Activated CD4-positive, alpha-beta T cell treated with anti-CD3 and anti-CD28 coated beads, Interleukin-2, amount 50 U/mL, for 1 hour (primary cell): ENCODE data around the gene TANGO6.
"Not testable (repeated sequence)": the region's sequence is repeated elsewhere in the genome, so short reads cannot be mapped to it uniquely, and the experiment has no call there.

Experiments used
- DNase-seq: peaks from one replicate; pipeline ENCODE4 v3.0.0-alpha.2; 2020

TANGO6 gene

GRCh38 chr16:69017036-69017783 is 173.9 kb downstream of the TANGO6 start:
- no peak for DNase-seq

DNA sequence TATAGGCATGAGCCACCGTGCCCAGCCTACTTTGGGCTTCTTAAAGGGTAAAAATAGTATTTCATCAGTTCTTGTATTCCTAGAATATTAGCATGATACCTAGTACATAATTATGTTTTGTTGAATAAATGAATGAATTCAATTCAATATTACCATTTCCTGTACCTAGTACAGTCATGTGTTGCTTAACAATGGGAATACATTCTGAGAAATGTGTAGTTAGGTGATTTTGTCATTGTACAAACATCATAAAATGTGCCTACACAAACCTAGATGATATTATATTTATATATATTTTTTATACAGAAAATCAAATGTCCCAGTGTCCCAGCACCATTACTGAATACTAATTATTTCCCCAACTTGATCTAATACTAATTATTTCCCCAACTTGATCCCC is 176.5 kb downstream of the TANGO6 start:
- DNase-seq = no peak

- no peak for DNase-seq
Measured at GRCh38 chr16:69029121-69029520, 185.8 kb downstream of the TANGO6 start.

- DNase-seq = no peak
Measured at GRCh38 chr16:69031877-69032301, 188.6 kb downstream of the TANGO6 start.

DNA sequence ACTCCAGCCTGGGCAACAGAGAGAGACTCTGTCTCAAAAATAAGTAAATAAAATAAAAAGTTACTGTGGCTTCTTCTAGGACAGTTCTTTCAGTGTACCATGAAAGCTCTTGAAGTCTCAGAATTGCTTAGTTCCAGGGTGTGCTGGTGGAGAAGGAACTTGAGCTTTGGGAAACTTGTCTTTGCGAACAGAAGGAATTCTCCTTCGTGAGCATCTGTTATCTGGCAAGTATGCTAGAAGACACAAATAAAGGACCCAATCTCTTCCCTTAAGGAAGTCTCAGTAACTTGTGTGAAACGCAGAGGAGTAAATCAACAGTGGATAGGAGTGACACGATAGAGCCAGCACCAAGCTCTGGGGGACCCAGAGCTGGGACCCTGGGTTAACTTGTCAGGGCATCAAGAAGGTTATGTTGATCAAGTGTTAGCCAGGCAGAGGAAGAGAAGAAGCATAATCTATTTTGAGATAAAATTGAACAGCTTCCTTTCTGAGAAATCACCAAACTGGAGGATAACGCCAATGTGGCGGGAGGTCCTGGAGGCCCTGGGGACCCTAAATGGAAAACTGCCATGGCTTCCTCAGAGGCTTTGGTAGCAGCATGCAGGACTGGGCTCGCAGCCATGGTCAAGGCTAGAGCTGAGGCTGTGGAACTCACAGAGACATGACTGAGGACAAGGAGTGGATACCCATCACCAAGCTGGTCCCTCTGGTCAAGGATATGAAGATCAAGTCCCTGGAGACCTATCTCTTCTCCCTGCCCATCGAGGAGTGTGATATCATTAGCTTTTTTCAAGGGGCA is 190.0 kb downstream of the TANGO6 start:
- DNase-seq = no peak

DNA sequence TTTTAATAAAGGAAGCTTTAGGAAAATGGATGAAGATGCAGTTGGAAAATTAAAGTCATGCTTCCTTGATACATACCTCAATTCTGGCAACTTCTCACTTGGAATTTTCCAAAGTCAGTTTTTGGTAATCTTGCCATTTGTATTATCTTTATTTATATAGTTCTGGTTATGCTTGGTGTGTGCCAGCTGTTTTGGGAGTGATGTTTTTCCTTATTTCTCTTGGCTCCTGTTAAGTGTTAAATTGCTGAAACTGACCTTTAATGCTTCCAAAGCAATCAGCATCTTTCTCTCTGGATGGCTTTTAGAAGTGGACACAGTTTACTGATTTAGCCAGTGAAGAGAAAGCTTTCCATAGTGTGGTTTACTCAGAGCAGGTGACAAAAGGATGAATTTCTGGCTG is 192.0 kb downstream of the TANGO6 start:
- no peak for DNase-seq

DNA sequence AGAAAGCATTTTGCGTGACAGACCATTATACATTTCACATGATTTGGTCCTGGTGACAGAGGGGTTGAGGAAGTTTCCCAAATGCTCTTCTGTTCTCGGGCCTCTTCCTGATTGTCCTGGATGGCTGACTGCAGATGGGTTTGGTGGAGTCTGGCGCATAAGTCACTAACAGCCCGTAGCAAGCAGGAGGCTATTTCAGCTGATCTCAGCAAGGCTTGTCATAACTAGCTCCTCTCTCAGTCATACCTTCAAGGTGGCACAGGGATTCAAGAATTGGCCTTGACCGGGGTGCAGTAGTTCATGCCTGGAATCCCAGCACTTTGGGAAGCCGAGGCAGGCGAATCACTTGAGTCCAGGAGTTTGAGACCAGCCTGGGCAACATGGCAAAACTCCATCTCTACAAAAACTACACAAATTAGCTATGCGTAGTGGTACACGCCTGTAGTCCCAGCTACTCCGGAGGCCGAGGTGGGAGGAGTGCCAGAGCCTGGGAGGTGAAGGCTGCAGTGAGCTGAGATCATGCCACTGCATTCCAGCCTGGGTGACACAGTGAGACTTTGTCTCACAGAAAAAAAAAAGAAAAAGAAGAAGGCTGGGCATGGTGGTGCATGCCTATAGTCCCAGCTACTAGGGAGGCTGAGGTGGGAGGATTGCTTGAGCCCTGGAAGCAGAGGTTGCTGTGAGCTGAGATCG is 193.2 kb downstream of the TANGO6 start:
- no peak for DNase-seq

DNA sequence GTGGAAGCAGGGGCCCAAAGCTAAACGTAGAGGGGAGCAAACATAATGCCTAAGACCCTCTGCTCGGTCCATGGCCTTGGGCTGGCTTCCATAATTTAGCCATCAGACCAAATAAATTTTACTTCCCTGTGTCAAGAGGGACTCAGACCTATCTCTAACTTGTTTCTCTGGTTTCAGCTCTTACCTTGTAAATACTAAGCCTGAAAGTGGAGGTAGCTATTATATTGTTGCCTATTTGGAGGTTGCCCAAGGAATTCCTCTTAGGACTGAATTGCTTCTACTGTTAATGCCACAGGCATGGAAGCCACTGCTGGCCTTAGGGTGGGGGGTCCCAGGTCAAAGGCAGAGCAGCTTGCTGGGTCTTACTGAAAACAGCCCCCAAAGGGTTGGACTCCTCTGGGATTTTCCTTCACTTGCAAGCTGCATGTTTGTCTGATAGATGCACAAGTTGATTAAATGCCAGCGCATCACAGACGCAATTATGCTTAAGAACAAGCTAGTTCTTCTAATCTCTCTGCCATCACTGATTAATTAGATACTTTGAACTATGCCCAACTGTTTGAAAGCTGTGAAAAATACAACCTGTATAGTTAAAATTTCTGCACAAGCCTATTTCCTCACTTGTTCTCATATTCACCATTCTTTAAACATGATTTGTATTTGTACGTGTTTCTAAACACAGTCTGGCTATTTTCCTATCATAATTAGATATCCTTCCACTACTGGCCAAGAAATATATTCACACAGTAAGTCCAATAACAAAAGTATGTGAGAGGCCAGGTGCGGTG is 194.2 kb downstream of the TANGO6 start:
- DNase-seq = no peak

GRCh38 chr16:69039333-69039941 is 196.1 kb downstream of the TANGO6 start:
- DNase-seq = no peak

DNA sequence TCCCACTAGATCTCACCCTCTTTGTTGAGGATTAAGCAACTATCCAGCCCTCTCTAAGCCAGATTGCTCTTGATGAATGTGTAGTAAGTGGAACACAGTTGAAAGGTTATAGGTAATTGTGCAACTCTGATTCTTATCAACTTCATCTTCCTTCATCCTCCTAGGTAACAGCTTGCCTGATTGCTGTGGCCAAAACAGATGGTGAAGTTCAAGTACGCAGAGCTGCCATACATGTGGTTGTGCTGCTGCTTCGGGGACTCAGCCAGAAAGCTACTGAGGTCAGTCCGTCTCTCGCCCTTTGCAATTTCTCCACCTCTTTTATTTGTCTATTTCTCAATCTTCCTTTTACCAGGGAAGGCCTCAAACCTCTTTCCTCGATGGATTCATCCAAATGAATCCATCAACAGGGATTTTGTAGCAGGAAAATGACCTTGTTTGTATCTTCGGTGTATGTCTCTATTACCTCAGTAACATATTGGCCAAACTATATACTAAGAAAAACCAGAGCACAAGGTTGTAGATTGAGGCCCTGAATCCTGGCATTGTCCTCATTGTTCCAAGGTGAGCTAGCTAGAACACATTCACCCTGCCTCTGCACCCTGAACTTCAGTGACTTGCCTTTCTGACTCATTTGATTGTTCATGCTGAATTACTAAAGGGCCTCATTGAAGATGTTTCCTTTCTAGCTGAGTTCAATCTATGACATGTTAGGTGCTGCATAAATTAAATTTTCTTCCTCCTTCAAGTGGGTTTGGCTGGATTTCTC is 197.0 kb downstream of the TANGO6 start:
- DNase-seq = no peak

- no peak for DNase-seq
Measured at GRCh38 chr16:69048328-69049120, 205.2 kb downstream of the TANGO6 start.

DNA sequence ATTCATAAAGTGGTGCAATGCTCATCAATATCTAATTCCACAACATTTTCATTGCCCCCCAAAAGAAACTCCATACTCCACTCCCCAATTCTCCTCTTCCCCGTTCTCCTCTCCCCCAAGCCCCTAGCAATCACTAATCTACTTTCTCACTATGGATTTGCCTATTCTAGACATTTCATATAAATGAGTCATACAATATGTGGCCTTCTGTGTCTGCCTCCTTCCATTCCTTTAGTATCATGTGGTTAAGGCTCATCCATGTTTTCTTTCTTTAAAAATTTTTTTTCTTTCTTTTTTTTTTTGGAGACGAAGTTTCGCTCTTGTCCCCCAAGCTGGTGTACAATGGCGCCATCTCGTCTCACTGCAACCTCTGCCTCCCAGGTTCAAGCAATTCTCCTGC is 205.8 kb downstream of the TANGO6 start:
- DNase-seq = no peak

DNA sequence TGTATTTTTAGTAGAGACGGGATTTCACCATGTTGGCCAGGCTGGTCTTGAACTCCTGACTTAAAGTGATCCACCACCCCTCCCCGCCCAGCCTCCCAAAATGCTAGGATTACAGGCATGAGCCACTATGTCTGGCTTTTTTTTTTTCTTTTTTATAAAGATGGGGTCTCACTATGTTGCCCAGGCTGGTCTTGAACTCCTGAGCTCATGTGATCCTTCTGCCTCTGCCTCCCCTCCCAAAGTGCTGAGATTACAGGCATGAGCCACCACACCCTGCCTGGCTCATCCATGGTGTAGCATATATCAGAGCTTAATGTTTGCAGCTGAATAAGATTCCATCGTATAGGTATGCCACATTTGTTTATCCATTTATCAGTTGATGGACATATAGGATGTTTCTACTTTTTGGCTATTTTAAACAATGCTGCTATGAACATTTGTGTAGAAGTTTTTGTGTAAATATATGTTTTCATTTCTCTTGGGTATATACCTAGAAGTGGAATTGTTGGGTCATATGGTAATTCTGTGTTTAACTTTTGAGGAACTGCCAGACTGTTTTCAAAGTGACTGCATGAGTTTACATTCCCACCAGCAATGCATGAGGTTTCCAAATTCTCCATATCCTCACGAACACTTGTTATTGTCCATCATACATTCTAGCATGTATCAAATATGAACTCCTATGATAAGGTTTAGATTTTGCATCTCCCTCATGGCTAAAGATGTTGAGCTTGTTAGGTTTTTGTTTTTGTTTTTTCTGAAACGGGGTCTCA is 206.5 kb downstream of the TANGO6 start:
- no peak for DNase-seq

DNA sequence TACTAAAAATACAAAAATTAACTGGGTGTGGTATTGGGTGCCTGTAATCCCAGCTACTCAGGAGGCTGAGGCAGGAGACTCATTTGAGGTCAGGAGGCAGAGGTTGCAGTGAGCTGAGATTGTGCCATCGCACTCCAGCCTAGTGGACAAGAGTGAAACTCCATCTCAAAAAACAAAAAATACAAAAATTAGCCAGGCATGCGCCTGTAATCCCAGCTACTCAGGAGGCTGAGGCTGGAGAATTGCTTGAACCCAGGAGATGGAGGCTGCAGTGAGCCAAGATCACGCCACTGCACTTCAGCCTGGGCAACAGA is 208.1 kb downstream of the TANGO6 start:
- DNase-seq = not testable (repeated sequence)

DNA sequence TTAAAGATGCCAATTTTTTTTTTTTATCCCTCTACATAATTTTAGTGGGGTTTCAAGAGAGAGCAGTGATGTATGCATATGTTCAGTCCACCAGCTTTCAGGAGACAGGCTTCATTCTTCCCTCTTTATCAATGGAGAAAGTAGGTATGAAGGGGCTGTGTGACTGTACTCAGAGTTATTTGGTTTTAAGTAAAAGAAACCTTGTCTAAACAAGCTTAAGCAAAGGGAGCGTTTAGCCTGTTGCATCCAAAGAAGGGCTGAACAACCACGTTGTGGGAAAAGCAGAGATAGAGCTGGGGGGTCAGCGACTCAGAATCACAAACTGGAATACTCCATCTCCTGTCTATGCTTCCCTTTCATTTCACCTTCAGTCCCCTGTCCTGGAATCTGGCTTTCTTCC is 211.7 kb downstream of the TANGO6 start:
- no peak for DNase-seq

- no peak for DNase-seq
Measured at GRCh38 chr16:69055980-69056379, 212.6 kb downstream of the TANGO6 start.

DNA sequence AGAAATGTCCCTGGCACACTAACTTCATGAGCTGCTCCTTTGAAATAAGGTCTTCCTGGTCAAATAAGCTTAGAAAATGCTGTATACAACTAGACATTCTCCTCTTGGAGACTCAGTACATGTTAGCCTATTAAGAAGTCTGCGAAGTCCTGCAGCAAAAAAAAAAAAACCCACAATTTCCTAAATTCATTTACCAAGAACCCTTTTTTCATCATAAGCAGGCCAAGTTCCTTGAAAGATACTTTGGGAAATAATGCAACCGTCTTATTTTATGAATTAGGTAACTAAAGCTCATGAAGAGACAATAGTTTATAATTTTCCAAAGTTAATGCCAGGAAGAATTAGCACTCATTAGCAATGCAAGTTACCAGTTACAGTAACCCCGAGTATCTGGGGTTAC is 213.1 kb downstream of the TANGO6 start:
- no peak for DNase-seq

DNA sequence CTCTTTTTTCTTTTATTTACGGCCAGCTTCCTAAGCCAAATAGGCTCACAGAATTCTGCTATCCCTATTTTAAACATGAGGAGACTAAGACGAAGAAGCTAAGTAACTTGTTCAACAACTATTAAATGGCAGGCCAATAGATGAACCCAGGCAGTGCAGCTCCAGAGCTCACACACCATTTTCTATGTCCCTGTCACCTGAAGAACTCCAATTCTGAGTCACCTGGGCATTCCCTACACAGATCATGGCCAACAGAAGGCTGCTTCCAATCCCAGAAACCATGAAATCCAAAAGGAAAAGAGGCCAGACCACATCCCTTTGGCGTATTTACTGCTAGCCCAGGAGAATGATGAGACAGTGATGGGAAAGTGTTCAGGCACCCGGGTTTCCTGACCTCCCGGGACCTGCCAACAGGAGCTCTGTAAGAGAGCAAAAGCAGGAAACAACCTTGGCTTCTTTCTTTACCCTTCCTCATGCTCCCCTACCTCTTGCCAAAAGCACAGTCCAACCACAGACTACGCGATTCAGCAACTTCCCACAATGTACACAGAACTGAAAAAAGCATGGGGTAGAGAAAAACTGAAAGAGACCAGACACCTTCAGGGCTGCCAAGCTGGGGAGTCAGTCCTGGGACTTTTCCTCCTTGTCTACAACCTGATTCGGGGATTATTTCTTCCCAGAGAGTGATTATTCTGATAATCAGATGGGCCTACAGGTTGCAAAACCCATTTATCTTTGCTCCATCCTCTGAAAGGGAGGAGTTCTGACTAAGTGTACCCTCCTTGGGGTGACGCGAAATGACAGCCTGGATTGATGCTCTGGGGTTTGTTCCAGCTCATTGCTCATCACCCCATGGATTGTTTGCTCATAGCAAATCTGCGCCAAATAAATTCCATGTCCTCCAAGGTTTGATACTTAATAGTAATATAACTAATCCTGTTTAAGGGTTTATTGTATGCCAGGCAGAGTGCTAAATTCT is 214.4 kb downstream of the TANGO6 start:
- no peak for DNase-seq

DNA sequence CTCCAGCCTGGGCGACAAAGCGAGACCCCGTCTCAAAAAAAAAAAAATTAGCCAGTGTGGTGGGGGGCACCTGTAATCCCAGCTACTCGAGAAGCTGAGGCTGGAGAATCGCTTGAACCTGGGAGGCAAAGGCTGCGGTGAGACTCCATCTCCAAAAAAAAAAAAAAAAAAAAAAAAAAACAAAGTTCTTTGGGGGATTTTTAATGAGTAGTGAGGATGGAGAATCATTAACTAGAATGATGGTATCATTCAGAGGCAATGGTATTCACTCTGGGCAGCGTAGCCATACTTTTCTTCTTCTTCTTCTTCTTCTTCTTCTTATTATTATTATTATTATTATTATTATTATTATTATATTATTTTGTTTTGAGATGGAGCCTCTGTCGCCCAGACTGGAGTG is 220.2 kb downstream of the TANGO6 start:
- not testable (repeated sequence) for DNase-seq
